ENCODE data around the gene MRTFA. TPM values are rescaled to one million over a fixed set of nuclear protein-coding genes. Genes with fewer than 3 reads are reported as not detected.

MRTFA gene
- total RNA-seq, 1 donor from 2014 or later: 115 TPM

DNA sequence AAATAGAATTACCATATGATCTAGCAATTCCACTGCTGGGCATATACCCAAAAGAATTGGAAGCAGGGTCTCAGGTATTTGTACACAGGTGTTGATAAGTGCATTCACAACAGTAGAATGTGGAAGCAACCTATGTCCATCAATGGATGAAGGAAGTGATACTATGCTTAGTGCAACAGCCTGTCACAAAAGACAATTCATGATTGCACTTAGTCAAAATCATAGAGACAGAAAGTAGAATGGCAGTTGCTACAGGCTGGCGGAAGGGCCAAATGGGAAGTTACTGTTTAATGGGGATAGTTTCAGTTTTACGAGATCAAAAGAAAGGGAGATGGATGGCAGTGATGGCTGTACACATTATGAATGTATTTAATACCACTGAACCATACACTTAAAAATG, 224.1 kb downstream of the MRTFA start:
- no peak for DNase-seq
- intact Hi-C loops (cut with micrococcal nuclease): loop anchor here (1.0 to 5.0 kb wide), 3 partner anchors 27 to 880 kb away; partner anchors contain the start of genes ADSL and RPS19BP1
- POLR2A ChIA-PET: interaction anchor here (0.6 to 1.2 kb wide), 2 partner anchors 11 to 110 kb away, joined by 6 to 8 read pairs; no protein-coding TSS in a partner anchor

DNA sequence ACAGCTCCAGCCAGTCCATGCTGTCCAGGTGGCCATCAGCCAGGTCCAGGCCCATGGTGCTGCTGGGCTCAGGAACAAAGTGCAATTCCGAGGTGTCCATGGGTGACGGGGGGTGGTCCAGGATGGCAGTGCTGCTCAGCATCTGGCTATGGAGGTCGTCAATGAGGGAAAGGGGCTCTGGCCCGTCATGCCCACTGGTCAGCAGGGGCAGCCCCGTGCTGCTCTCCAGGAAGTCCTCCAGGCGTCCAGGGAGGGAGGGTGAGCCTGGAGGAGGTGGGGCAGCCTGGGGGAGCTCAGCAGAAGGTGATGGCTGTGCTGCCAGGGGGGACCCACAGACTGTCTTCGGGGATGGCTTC, 225.0 kb downstream of the MRTFA start:
- no peak overlapping the region for H3K4me3 Mint-ChIP-seq
- H3K36me3 Mint-ChIP-seq (ENCODE audit: low read depth): peaks cover 66% of the 10 kb centered on the region
- no peaks in the 10 kb centered on the region for H3K27me3 Mint-ChIP-seq
- TF ChIP-seq, protein P1, sequence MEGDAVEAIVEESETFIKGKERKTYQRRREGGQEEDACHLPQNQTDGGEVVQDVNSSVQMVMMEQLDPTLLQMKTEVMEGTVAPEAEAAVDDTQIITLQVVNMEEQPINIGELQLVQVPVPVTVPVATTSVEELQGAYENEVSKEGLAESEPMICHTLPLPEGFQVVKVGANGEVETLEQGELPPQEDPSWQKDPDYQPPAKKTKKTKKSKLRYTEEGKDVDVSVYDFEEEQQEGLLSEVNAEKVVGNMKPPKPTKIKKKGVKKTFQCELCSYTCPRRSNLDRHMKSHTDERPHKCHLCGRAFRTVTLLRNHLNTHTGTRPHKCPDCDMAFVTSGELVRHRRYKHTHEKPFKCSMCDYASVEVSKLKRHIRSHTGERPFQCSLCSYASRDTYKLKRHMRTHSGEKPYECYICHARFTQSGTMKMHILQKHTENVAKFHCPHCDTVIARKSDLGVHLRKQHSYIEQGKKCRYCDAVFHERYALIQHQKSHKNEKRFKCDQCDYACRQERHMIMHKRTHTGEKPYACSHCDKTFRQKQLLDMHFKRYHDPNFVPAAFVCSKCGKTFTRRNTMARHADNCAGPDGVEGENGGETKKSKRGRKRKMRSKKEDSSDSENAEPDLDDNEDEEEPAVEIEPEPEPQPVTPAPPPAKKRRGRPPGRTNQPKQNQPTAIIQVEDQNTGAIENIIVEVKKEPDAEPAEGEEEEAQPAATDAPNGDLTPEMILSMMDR (IDR thresholded peaks at IDR 0.05): no peak
- ATAC-seq (ENCODE audit: low read depth) (no peak), DNase-seq (no peak)
- peak overlapping the region; percentile 41 for H3K27ac Mint-ChIP-seq
- ChIA-PET CTCF (interaction anchor here (1.3 kb wide), 1 partner anchor 113 kb away, joined by 3 read pairs; no protein-coding TSS in a partner anchor), POLR2A (interaction anchor here (0.6 to 1.2 kb wide), 2 partner anchors 10 to 42 kb away, joined by 4 to 8 read pairs; no protein-coding TSS in a partner anchor)
- peaks cover 48% of the 10 kb centered on the region for H3K4me1 Mint-ChIP-seq
- H3K9me3 Mint-ChIP-seq: no peaks in the 10 kb centered on the region
- intact Hi-C loops (cut with micrococcal nuclease): loop anchor here (5.0 kb wide), 1 partner anchor 879 kb away; the partner anchor contains the start of gene RPS19BP1

More for the DNA sequence above, 224.1 kb downstream of the MRTFA start:
- CTCF ChIA-PET: interaction anchor here (1.3 kb wide), 1 partner anchor 112 kb away, joined by 3 read pairs; no protein-coding TSS in a partner anchor
- Mint-ChIP-seq H3K4me1 (peaks cover 58% of the 10 kb centered on the region), H3K27me3 (no peaks in the 10 kb centered on the region), H3K27ac (peak overlapping the region; percentile 72), H3K4me3 (peak overlapping the region; percentile 52), H3K9me3 (no peaks in the 10 kb centered on the region), H3K36me3 (ENCODE audit: low read depth) (peaks cover 61% of the 10 kb centered on the region)
- TF ChIP-seq, protein P1 (IDR thresholded peaks at IDR 0.05): no peak
- peak; percentile 41 for ATAC-seq (ENCODE audit: low read depth)

DNA sequence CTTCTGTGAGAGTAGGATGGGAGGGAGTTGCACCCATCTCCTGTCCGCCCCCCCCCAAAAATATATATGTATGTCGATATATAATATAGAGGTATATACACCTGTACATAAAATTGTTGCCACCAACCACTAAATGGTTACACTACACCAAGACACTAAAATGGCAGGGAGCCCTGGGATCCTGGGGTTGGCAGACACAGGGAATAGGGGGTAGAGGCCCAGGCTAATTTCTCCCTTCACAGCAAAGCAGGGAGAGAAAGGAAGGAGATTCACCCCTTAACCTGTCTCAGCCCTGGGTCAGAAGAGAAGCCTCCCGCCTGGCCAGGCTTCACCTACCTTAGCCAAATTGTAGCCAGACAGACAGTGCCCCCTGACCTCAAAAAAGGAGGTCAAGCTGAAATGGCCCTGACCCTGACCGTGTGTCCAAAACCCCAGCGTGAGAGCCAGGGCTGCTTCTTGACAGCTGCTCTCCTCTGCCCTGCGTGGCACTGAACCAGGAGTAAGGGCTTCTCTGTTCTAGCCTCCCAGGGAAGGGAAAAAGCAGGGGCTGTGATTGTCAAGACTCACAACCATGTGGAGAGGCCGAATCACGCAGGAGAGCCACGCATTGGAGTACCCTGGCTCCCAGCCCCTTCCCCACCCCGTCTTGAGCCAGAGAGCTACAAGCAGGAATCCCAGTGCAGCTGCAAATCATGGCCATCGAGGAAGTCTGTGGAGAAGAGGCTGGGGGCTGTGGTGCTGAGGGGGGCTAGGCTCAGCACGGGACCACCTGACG, 225.6 kb downstream of the MRTFA start:
- Mint-ChIP-seq H3K4me1 (peaks cover 43% of the 10 kb centered on the region), H3K27me3 (no peaks in the 10 kb centered on the region), H3K9me3 (no peaks in the 10 kb centered on the region), H3K4me3 (no peak overlapping the region), H3K27ac (peak overlapping the region; percentile 41), H3K36me3 (ENCODE audit: low read depth) (peaks cover 66% of the 10 kb centered on the region)
- TF ChIP-seq, protein P1 (IDR thresholded peaks at IDR 0.05): no peak
- DNase-seq (peak; percentile 12), ATAC-seq (ENCODE audit: low read depth) (no peak)
- intact Hi-C loops (cut with micrococcal nuclease): loop anchor here (5.0 kb wide), 1 partner anchor 879 kb away; the partner anchor contains the start of gene RPS19BP1
- ChIA-PET POLR2A (no interaction called here), CTCF (no interaction called here)

DNA sequence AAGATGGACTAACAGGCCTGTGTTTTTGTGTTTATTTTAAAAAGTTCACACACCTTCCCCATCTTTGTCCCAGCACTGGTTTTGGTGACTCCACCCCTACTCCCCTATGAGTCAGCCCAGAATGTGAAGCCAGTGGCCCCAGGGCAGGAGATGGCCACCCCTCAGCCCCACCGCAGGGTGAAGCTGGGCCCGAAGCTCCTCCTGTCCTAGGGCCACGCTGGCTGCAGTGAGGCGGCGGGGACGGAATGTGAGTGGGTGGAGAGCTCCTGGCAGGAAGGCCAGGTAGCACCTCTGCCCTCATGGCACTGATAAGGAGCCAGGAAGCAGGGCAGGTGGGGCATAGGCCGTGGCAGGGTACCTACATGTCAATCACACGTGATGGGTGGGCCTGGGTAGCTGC, 226.2 kb downstream of the MRTFA start:
- Mint-ChIP-seq H3K27ac (no peak overlapping the region), H3K4me1 (peaks cover 36% of the 10 kb centered on the region), H3K9me3 (no peaks in the 10 kb centered on the region), H3K27me3 (no peaks in the 10 kb centered on the region), H3K4me3 (no peak overlapping the region), H3K36me3 (ENCODE audit: low read depth) (peaks cover 65% of the 10 kb centered on the region)
- TF ChIP-seq, protein P1 (IDR thresholded peaks at IDR 0.05): no peak
- ATAC-seq (ENCODE audit: low read depth): no peak
- peak; percentile 14 for DNase-seq
- CTCF ChIA-PET: no interaction called here
- intact Hi-C loops (cut with micrococcal nuclease): loop anchor here (5.0 kb wide), 1 partner anchor 878 kb away; the partner anchor contains the start of gene RPS19BP1
- POLR2A ChIA-PET: no interaction called here

DNA sequence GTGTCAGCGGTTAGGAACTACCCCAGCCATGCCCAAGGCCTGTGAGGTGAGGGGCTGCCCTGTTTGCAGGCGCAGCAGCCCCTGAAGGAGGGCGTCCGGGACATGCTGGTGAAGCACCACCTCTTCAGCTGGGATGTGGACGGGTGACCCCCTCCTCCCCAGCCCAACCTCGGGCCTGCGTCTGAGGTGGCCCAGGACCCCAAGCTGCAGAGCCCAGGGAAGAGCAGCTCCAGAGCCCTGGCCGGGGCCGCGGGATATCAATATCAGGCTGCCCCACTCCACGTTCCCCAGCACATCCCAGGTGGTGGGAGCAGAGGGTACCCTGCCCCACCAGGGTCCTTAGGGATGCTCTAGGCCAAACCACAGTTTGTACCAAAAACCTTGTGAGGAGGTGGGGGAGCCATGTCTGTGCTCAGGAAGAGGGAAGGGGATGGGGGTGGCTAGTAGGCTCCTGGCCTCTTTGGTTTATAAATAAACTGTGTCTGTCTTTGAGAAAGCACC, 226.9 kb downstream of the MRTFA start:
- TF ChIP-seq, protein P1 (IDR thresholded peaks at IDR 0.05): no peak
- ATAC-seq (ENCODE audit: low read depth) (no peak), DNase-seq (peak; percentile 13)
- Mint-ChIP-seq H3K27me3 (no peaks in the 10 kb centered on the region), H3K4me3 (no peak overlapping the region), H3K36me3 (ENCODE audit: low read depth) (peaks cover 69% of the 10 kb centered on the region), H3K9me3 (no peaks in the 10 kb centered on the region), H3K27ac (no peak overlapping the region), H3K4me1 (peaks cover 30% of the 10 kb centered on the region)
- intact Hi-C loops (cut with micrococcal nuclease): loop anchor here (5.0 kb wide), 1 partner anchor 877 kb away; the partner anchor contains the start of gene RPS19BP1
- POLR2A ChIA-PET: interaction anchor here (0.6 to 1.1 kb wide), 3 partner anchors 13 to 34 kb away, joined by 3 to 6 read pairs (median 3); no protein-coding TSS in a partner anchor
- CTCF ChIA-PET: no interaction called here

Measured in activated B cell treated with CpG ODN at 0.5 μM for 24 hours (primary cell).